ENCODE measurements around the gene CACNA1D.

The CACNA1D gene

GRCh38 chr3:53581671-53582070 is 87.3 kb downstream of the CACNA1D start:
- DNase-seq (ENCODE audit: low read depth), result peak; percentile 5
- TF ChIP-seq, protein P1, sequence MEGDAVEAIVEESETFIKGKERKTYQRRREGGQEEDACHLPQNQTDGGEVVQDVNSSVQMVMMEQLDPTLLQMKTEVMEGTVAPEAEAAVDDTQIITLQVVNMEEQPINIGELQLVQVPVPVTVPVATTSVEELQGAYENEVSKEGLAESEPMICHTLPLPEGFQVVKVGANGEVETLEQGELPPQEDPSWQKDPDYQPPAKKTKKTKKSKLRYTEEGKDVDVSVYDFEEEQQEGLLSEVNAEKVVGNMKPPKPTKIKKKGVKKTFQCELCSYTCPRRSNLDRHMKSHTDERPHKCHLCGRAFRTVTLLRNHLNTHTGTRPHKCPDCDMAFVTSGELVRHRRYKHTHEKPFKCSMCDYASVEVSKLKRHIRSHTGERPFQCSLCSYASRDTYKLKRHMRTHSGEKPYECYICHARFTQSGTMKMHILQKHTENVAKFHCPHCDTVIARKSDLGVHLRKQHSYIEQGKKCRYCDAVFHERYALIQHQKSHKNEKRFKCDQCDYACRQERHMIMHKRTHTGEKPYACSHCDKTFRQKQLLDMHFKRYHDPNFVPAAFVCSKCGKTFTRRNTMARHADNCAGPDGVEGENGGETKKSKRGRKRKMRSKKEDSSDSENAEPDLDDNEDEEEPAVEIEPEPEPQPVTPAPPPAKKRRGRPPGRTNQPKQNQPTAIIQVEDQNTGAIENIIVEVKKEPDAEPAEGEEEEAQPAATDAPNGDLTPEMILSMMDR (IDR thresholded peaks at IDR 0.05; ENCODE audit: insufficient read depth, low read depth, low read length, missing control alignments), result no peak
- H3K4me3 ChIP-seq (ENCODE audit: low read depth, low read length), result no peak overlapping the region

DNA sequence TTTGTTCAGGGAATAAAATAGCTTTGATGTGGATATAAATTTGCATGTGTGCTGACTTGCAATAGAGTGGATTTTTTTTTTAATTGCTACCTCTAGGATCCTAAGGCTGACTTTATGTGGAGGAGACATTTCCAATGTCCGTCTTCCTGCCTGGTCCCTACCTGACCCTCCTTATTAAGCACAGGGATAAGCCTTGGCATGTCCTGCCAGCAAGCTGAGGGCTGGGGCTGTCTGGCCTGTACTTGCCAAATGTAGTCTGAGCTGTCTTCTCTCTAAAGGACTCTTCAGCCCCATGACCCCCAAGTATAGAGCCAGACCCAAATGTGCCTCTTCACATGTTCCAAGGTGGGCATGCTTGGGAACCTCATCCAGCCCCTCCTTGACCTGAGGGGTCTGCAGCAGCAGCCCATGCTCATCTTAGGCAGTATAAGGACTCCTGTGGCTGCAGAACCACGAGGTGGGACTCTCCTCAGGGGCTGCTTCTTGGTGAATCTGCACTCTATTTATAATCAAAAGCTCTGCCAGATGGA is 88.8 kb downstream of the CACNA1D start:
- DNase-seq (ENCODE audit: low read depth), result no peak
- TF ChIP-seq, protein P1 (IDR thresholded peaks at IDR 0.05; ENCODE audit: insufficient read depth, low read depth, low read length, missing control alignments), result no peak
- H3K4me3 ChIP-seq (ENCODE audit: low read depth, low read length), result no peak overlapping the region

DNA sequence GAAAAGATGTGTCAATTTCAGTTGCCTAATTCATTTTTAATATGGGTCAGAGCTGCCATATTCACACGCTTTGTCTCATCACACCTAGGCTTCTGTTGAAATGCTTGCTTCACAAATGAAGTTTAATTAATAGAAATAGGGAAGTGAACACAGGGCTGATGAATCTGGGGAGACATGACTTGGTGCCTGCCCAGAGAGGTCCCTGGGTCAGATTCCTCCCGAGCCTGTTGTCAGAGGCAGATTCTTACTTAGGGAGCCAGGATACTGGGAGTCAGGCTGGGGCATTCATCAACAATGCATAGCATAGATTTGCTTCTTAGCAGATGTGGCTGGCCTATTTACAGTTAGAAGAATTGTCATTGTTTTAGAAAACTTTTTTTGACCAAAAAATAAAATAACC is 90.6 kb downstream of the CACNA1D start:
- DNase-seq (ENCODE audit: low read depth), result no peak
- H3K4me3 ChIP-seq (ENCODE audit: low read depth, low read length), result no peak overlapping the region
- TF ChIP-seq, protein P1 (IDR thresholded peaks at IDR 0.05; ENCODE audit: insufficient read depth, low read depth, low read length, missing control alignments), result no peak

DNA sequence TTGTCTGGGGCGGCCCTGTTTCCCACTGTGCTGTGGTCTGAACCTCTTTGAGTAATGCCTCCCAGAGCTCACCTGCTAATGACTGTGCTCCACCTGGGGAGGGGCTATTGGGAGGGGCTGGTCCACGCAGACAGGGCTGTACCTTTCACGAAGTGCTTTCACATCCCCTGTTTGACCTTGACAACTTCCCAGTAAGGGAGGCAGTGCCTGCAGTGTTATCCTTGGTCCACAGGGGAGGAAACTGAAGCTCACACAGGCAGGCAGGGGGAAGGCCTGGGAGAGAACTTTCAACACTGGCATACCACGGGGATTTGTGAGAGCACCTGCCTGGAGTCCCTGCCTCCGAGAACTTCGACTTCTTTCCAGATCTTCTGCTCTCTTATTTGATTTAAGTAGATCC is 91.2 kb downstream of the CACNA1D start:
- DNase-seq (ENCODE audit: low read depth), result no peak
- TF ChIP-seq, protein P1 (IDR thresholded peaks at IDR 0.05; ENCODE audit: insufficient read depth, low read depth, low read length, missing control alignments), result no peak

GRCh38 chr3:53588122-53588521 is 93.7 kb downstream of the CACNA1D start:
- no peak overlapping the region for H3K4me3 ChIP-seq (ENCODE audit: low read depth, low read length)
- DNase-seq (ENCODE audit: low read depth), result no peak
- TF ChIP-seq, protein P1 (IDR thresholded peaks at IDR 0.05; ENCODE audit: insufficient read depth, low read depth, low read length, missing control alignments), result no peak

More for the DNA sequence above, 91.2 kb downstream of the CACNA1D start:
- H3K4me3 ChIP-seq (ENCODE audit: low read depth, low read length), result no peak overlapping the region

DNA sequence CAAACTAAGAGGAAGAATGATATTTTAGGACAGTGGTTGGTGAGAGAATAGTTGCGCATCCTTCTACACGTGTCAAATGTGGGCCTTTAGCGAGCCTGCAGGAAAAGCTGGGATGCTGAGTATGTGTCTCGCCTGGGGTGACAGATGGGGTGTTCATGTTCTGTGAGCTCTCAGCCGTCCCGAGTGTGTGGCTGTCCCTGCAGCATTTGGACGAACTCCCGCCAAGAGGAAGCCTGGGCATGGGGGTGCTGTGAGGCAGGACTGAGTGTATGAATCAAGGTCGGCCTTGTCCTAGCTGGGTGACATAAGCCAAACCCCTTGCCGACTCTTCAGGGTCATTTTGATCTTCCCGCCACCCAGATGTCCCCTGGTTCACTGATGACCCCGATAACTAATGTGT is 94.8 kb downstream of the CACNA1D start:
- TF ChIP-seq, protein P1 (IDR thresholded peaks at IDR 0.05; ENCODE audit: insufficient read depth, low read depth, low read length, missing control alignments), result no peak
- no peak overlapping the region for H3K4me3 ChIP-seq (ENCODE audit: low read depth, low read length)
- DNase-seq (ENCODE audit: low read depth), result no peak

GRCh38 chr3:53589806-53590205 is 95.4 kb downstream of the CACNA1D start:
- no peak for DNase-seq (ENCODE audit: low read depth)
- no peak overlapping the region for H3K4me3 ChIP-seq (ENCODE audit: low read depth, low read length)
- TF ChIP-seq, protein P1 (IDR thresholded peaks at IDR 0.05; ENCODE audit: insufficient read depth, low read depth, low read length, missing control alignments), result no peak
